Measurements from ENCODE around the gene SYVN1.
"Not testable (repeated sequence)": the region's sequence is repeated elsewhere in the genome, so short reads cannot be mapped to it uniquely, and the experiment has no call there.

SYVN1 gene

GRCh38 chr11:65134240-65134951 is at the start of gene SYVN1:
SYVN1 (minus strand) TSS chr11:65134519; CDS start chr11:65133601, 918 bp downstream.
- peak; percentile 90 for DNase-seq

- DNase-seq: no peak
Observed at GRCh38 chr11:65183201-65183891, 49.0 kb upstream of the SYVN1 start.

- no peak for DNase-seq
Observed at GRCh38 chr11:65182258-65183170, 48.2 kb upstream of the SYVN1 start.

GRCh38 chr11:65181569-65182257 is 47.4 kb upstream of the SYVN1 start, which contains the start of gene CAPN1:
CAPN1 (plus strand) TSS chr11:65181928; CDS start chr11:65182702, 774 bp downstream.
- peak; percentile 85 for DNase-seq

- DNase-seq: peak; percentile 43
Observed at GRCh38 chr11:65180877-65181568, 46.7 kb upstream of the SYVN1 start.

- DNase-seq: not testable (repeated sequence)
Observed at GRCh38 chr11:65174571-65175010, 40.3 kb upstream of the SYVN1 start.

- DNase-seq: no peak
Observed at GRCh38 chr11:65172600-65172999, 38.3 kb upstream of the SYVN1 start.

- no peak for DNase-seq
Observed at GRCh38 chr11:65170058-65170534, 35.8 kb upstream of the SYVN1 start, which contains the start of gene SPDYC. SPDYC (plus strand) TSS chr11:65170233; CDS start chr11:65171358, 1,125 bp downstream.

- DNase-seq: no peak
Observed at GRCh38 chr11:65169164-65169641, 34.9 kb upstream of the SYVN1 start.

GRCh38 chr11:65167656-65168055 is 33.3 kb upstream of the SYVN1 start:
- DNase-seq: no peak

GRCh38 chr11:65166893-65167292 is 32.6 kb upstream of the SYVN1 start:
- DNase-seq: no peak

GRCh38 chr11:65165410-65166317 is 31.3 kb upstream of the SYVN1 start:
- no peak for DNase-seq

GRCh38 chr11:65163684-65164083 is 29.4 kb upstream of the SYVN1 start:
- DNase-seq: no peak

- no peak for DNase-seq
Observed at GRCh38 chr11:65160643-65161042, 26.3 kb upstream of the SYVN1 start.

GRCh38 chr11:65159012-65159411 is 24.7 kb upstream of the SYVN1 start:
- DNase-seq: no peak

- no peak for DNase-seq
Observed at GRCh38 chr11:65157336-65157735, 23.0 kb upstream of the SYVN1 start.

- DNase-seq: no peak
Observed at GRCh38 chr11:65156926-65157325, 22.6 kb upstream of the SYVN1 start.

GRCh38 chr11:65156256-65156655 is 21.9 kb upstream of the SYVN1 start:
- no peak for DNase-seq

GRCh38 chr11:65152122-65152521 is 17.8 kb upstream of the SYVN1 start:
- no peak for DNase-seq

GRCh38 chr11:65151331-65151899 is 17.1 kb upstream of the SYVN1 start:
- no peak for DNase-seq
